Left forelimb (tissue), 1 donor: ENCODE measurements around the gene SYCP3.
A peak's percentile ranks its signal among the peaks of the same experiment; 100 is the strongest.

ENCODE experiments used
- DNase-seq: peaks from one replicate; pipeline ENCODE4 v3.0.0-alpha.2; 2018; ENCODE audit warnings: low spot score

SYCP3 gene

DNA sequence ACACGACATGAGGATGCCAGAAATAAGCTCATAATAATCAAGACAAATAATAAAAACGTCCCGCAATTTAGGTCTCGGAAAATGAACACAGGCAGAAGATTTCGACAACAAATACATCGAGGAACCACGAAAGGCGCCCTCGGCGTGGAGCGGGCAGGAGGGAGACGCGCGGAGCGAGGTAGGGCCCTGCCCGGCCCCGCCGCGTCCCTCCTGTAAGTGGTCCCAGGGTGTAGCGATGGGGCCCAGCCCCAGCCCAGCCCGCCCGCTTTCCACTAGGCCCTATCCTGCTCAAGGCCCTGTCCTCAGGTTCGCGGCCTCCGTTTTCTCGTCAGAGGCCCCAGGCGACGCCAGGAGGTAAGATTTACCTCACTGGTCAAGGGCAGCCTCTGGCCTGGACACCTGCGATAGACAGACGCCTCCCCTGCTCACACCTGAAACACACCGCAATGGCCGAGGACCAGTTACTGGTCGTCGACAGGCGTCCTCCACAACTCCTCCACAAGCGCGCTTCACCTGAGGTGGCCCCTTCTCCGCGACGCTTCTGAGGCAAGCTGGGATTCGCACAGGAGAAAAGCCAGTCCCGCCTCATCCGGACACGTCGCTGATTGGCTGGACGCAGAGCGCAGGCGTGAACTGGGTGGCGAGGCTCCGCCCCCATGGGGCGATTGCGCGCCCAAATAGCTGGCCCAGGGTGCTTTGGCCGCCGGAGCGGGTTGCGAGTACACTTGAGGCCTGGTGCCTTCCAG, at the start of gene SYCP3:
Gene SYCP3 (minus strand): TSS at position 543 of the 746 bp plus-strand sequence. CDS start 1,527 bp downstream, outside the sequence.
- DNase-seq = no peak

DNA sequence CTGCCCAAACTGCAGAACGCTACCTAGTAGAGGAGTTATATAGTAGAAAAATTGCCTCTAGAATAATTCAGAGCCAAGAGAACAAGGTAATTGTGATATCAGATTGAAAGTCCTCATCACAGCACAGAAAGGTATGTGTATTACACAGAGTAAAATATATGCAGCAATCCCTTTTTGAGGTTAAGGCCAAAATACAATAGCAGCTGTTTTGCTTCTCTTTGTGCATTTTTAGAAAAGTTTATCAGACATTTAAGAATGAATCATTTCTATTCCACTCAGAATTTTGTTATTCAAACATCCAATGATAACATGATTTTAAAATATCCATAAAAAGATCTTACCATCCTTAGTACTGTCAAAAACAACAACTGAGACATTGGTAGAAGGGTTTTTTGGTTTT, 46.4 kb upstream of the SYCP3 start:
- no peak for DNase-seq

DNA sequence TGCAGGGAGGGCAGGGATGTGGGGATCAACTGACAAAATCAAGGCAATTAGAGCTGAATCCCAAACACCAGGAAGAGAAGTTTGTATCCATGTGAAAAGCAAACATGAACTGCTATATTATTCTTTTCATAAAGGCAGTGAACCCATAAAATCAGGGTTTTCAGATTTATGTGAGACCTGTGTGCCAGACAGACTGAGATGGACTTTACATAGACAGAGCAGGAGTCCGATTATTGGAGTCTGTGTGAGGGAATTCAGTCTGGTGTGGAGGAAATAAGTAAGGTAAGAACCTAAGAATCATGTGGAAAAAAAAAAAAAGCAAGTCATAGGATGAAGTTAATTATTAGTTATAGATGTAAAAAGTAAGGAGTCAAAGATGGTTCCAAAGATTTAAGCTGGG, 45.1 kb upstream of the SYCP3 start:
- no peak for DNase-seq

DNA sequence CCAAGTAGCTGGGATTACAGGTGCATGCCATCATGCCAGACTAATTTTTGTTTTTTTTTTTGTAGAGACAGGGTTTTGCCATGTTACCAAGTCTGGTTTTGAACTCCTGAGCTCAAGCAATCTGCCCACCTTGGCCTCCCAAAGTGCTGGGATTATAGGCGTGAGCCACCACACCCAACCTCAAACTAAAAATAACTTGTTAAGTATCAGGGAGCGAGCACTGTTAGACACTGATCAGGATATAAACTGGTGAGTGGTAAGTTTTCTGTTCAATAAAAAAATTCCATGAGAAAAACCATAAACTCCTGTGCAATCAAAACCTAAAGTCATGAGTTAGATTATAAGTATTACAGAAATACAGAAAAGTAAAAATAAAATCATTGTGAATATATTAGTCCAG, 44.6 kb upstream of the SYCP3 start:
- no peak for DNase-seq

DNA sequence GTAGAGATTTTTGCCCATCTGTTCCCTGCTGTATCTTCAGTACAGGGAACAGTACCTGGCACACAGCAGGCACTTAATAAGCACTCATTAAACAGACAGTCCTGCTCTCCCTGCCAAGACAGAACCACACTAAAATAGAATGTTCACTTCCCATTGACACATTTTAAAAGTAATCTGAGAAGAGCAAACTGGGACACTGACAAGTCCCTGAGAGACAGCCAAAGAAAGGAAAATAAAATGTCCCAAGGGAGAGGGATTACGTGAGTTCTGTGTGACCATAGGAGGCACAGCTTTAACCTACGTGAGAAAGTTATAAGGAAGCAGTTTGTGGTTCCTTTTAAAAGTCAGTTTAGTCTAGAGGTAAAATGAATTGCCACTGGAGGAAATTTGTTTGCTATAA, 43.9 kb upstream of the SYCP3 start:
- no peak for DNase-seq

DNA sequence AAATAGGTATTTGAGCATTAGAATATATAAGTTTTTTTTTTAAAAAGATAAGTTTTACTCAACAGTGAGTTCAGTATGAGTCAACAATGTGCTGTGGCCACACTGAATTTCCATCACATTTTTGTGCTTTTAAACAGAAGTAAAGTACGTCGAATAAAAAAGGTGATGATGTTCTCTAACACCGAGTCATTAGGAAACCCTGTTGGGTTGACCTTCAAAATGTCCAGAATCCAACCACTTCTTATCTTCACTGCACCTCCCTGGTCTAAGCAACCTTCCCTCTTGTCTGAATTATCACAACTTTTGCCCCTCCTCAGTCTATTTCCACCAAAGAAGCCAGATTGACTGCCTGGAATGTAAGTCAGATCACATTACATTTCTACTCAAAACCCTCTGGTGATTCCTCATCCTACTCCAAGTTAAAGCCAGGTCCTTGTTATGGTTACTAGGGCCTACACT, 43.0 kb upstream of the SYCP3 start:
- DNase-seq = no peak

DNA sequence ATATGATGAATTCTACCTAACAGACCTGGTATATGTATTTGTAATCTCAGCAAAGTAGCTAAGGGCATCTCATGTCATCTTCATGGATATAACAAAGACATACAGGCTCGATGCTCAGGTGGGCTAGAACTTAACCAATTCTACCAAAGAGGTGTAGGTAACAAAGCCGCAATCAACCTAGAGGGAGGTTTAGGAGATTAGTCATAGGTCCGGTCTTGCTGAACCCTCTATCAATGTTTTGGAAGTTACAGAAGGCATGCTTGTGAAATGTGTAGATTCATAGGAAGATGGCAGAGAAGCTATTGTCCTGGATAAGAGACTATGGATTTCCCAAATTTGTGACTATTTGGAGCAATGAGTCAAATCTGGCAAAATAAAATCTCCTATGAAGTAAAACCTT, 42.6 kb upstream of the SYCP3 start:
- no peak for DNase-seq

DNA sequence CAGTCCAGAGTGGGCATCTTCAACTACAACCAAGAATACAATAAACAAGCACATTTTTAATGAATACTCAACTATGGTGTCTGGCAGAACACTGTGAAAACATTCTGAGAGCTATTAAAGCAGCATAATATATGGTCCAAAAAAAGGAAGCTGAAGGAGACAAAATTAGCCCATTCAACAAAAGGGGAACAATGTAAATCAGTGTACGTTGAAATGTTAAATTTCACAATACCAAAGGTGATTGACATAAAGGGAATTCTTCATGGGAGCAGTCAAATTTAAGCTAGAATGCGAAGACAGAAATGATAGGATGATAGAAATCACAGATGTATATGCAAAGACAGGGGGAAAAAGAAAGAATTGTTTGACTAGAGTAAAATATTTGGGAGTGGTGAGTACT, 41.3 kb upstream of the SYCP3 start:
- DNase-seq = no peak

DNA sequence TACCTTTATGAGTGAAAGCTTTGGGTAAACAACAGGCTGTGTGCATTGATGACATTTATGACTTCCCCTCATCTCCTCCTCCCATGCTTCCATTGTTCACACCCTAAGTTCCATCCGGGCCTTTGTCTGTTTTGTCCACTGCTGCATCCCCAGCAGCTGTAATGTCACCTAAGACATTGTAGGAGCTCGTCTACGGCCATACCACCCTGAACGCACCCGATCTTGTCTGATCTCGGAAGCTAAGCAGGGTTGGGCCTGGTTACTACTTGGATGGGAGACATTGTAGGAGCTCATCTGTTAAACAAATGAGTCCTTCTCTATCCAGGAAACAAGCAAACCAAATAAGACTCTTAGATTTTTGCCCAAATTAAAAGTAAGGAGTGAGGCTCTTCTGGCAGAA, 40.4 kb upstream of the SYCP3 start:
- DNase-seq = no peak

DNA sequence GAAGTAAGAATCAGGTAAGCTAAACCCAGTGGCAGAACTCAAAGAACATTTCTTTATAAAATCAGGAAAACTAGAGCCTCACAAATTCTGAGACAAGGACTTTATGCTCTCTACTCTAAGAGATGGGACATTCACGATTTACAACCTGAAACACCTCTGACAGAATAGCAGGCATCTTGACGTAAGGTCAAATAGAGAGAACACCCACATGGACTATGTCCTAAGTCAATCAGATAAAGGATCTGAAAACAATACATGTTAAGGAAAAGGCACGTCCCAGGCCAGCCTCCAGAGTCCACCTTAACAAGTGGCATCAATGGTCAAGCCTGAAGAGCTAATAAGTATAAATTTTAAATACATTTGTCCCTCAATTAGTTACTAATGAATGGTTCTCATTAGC, 39.9 kb upstream of the SYCP3 start:
- no peak for DNase-seq

DNA sequence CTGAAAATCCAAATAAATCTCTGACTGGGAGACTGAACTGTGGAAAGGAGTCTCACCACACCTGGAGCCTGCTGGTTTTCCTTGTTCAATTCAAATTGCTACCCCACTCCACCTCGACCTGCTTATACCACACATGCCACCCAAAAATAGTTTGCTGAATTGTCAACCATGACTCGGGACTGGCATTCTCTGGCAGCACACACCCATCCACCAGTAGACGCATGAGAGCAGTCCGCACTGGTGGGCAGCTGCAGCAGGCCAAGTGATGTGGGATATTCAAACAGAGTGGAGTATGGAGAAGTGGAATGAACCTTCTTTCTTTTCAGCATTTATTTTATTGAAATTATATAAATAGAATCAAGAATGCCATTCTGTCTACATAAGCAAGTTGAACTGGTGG, 38.7 kb upstream of the SYCP3 start:
- DNase-seq = no peak

DNA sequence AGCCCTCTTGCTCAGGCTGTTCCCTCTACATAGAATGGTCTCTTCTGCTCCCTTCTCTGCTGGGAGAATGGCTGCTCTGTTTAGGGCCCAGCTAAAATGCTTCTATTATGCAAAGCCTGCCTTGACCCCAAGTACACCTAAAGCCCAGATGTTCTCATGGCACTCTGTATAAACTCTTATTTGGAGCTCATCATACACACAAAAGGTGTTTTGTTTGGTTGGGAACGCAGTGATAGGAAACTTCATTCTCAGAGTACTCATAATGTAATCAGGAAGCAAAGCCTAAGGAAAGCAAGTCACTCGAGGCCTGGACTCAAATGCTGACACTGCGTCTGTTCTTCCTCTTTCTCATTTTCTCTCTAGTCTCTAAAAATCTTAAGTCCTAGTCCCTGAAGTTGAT, 38.2 kb upstream of the SYCP3 start:
- DNase-seq = no peak

DNA sequence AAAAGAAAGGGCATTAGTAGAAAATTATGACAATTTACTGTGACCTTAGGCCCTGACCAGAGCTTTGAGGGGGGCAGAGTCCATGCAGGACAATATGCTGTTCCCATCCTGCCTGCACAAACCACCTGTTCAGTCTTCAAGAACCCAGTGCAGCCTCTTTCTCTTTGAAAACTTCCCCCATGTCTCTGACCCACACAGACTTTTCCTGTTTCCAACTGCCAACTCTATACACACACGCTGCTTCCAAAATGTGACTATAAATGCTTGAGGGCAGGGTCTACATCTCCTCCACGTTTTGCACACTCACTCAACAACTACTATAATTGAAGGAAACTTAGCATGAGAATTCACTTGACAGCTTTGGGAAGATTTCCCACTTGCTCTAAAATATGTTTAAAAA, 36.6 kb upstream of the SYCP3 start:
- no peak for DNase-seq

DNA sequence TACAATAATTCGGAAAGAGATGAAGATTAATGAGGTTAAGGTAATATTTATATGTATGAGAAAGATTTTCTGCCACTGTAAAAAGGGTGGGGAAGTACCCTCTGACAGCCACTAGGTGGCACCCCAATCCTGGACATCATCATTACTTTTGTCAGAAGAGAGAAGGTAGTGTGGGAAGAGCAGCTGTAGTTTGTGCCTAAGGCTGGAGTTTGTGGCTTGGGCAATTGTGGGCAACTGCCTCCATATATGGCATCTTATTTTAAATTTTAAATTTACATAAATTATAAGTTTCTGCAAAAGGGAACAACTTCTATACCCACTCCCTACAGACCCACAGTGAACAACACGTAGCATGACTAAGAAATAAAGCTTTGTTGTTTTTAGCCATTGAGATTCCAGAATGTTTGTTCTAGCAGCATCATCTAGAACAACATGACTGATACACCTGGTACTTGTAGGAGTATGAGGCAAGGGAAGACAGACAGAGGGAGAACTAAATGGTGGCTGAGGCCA, 34.4 kb upstream of the SYCP3 start:
- DNase-seq = peak; percentile 68

DNA sequence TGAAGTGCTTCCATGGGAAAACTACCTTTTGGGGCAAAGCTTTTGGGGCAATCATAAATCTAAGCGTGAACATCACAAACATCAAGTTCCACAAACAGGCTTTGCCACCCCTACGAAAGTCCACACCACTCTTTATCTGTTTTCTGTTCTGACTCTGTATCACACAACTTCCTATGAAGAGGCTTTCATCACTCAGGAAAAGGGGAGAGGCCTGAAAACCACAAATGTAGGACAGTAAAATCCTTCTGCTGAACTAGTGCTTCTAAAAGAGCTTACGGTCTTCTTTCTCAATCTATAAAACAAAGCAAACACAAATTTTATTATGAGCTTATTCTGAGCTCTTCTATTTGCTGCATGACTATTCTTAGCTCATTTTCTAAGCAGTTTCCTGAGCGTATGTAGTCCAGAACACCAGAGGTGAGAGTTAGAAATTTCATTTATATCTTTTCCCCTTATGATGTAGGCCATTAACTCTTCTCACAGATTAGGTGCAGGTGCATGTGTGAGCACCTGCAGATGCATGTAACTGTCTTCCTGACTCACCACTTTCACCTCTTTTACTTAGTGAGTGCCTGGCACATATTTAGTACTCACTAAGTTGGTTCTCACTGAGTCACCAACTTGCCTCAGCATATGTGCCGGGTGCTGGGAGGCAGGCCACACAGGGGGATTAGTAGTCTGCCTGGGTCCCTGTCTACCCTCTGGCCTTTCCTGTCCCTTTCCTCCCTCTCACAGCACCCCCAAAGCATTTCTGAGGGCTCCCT, 32.9 kb upstream of the SYCP3 start:
- DNase-seq = no peak

DNA sequence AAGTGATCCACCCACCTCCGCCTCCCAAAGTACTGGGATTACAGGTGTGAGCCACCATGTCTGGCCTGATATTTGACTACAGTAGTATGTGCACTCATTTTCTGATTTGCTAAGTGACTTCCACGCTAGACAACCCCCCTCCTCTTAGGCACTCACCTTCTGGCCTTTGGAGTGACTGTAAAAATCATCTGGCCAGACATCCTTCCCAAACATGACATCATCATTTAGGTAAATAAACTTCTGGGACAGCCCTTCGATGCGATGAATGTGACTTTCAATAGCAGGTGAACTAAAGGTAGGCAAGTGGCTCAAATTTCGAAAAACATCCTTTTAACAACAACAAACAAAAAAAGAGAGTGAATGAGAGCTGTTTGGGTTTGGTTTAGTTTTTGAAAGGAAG, 30.6 kb upstream of the SYCP3 start:
- DNase-seq = no peak

DNA sequence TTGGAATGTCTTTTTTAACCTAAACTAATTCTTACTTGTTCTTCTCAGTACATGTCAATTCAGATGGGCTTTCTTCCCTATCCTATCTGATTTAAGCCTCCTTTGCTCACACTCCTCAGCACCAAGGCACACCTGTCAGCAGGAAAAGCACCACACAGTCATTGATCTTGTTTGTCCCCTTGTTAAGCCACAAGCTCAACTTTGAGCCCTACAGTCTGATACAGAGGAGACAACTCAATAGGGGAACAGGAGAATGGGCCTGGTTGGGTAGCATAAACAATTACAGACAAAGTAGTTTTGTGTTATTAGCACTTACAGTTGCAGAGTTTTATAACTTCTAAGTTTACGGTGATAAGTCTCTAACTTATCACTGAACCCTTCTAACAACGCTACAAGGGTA, 29.5 kb upstream of the SYCP3 start:
- DNase-seq = no peak

DNA sequence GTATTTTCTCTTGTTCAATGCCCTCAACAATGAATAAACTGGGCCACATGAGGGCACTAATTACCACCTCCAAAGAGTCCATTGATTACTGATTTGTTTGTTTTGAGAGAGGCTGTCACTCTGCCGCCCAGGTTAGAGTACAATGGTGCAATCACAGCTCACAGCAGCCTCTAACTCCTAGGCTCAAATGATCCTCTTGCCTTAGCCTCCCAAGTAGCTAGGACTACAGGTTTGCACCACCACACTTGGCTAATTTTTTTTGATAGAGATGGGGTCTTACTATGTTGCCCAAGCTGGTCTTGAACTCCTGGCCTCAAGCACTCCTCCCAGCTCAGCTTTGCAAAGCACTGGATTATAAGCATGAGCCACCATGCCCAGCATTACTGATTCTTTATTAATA, 28.3 kb upstream of the SYCP3 start:
- DNase-seq = no peak

DNA sequence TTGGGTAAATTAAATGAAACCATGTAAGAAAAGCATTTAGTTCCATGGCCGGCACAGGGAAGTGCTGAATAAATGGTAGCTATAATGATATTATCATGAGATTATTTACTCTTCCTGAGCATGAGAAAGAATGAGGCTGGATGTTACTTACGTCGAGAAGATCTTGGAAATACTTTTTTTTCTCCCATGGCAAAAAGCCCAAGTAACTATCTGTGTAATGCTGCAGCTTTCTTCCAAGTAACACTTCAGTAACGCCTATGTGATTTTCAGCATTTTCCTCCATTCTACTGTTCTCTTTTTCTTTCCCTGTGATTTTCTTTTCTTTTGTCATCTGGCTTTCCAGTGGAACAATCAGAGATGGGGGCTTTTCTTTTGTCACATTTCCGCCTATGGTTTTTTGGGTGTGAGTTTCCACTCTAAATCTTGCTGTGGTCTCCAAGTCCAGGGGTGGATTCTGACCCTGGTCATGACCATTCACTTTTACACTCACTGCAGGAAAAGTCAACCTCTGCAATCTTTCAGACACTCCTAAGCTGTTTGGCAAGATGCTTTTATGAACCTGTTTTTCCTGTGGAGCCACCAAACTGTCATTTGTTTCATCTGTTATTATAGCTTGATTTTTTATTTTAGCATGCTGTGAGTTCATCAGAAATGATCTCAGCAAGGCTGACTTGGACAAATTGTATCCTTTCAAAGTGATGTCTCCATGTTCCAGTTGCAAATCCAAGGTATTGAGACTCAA, 25.0 kb upstream of the SYCP3 start:
- DNase-seq = no peak

DNA sequence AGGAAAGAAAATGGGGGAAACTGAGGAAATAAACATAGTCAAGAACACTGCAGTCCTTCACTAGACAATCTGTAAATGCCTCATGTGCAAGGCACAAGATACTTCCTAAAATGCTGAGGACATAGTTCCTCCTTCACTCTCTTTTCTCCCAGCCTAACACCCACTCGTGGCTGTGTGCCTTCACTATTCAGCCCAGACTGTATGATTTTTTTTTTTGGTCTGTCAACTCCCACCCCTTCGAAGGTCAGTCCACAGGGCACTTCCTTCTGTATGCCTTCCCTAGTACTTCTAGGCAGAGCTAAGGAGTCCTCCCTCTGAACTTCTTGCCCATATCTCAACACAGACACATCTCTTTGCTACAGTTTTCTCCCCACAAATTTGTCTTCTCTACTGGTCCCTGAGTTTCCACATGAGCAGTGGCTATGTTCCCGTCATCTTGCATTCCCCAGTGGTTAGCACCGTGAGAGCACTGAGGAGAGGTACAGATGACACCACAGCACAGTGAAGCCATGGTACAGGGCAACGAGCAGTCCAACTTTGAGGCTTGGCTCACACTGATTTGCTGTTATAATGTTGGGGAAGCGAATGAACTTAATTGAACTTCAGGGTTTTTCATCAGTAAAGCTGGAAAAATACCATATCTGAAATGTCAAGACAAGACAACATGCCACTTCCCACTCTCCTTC, 24.1 kb upstream of the SYCP3 start:
- no peak for DNase-seq

DNA sequence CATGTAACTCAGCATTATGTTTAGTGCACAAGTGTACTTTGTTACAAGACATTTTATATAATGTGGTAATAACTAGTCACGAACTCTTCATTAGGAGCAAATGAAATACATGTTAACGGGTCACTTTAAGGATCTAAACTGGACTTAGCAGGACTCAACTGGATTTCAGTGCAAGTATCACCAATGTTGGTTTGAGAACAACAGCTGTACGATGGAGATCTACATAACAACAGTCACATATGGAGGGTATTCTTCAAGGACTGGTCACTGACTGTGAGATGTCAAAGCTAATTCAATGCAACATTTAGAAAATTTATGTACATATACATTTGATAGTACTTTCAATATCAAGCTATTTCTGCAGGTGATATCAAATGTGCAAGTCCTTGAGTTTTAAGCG, 22.5 kb upstream of the SYCP3 start:
- no peak for DNase-seq

DNA sequence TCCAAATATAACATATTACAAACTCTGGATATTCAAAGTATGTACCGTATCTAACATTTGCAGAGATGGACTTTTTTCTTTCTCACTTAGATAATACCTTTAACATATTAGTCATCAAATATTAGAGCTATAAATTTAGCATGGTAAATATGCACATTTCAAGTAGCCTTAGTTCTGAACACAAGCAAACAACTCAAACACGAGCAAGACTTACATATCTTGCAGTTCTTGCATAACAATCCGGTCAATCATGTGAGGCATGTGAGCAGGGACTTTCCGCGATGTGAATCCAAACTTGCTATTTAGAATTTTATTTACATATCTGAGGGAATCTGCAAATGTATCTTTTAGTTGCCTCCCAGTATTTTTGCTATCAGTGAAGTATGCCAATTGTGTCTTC, 22.1 kb upstream of the SYCP3 start:
- DNase-seq = no peak
